Peyer's patch (tissue), 4 donors: Measurements from ENCODE around the gene LRRC75A.

Source experiments
- CTCF ChIP-seq, 6 experiments: fragments of 450-650 bp in 4 of 6; fragments of 200-600 bp in 2 of 6; sonication (generic) in 1 of 6; IDR thresholded peaks; one replicate each; pipeline ENCODE4 v1.5.1; 2017 to 2019; ENCODE audit warnings: antibody characterized with exemption in 6 of 6, mild to moderate bottlenecking in 3 of 6, moderate library complexity in 1 of 6
- POLR2A ChIP-seq, 2 donors: fragments of 450-650 bp; IDR thresholded peaks; one replicate each; pipeline ENCODE4 v1.5.1; 2017; ENCODE audit warnings: antibody characterized with exemption in 2 of 2, mild to moderate bottlenecking in 2 of 2, moderate library complexity in 2 of 2

- no peak for TF ChIP-seq POLR2A (IDR thresholded peaks at IDR 0.05)
- no peak for TF ChIP-seq CTCF (IDR thresholded peaks at IDR 0.05)
These were observed 54.9 kb downstream of the LRRC75A start for GRCh38 chr17:16437083-16437482.
